Measurements from ENCODE around the gene ALKBH1.

The ALKBH1 gene

DNA sequence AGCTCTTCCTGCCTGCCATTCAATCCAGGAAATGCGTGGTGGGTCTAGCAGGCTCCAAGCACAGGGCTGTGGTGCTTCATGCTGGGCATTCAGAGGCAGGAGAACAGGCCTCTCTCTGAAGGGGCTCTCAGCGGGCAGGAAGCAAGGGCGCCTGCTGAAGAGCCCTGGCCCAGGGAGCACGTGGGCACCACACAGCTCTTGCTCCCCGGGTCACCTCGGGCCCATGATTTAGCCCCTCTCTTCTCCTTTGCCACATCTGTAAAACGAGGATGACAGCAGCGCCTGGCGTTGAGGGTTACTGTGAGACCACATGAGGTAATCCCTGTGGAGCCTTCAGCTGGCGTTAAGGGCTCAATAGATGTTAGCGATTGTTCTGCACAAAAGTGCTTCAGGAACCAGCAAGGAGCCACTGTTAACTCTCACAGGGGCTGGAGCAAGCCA lies 53.8 kb downstream of the ALKBH1 start:
- Histone ChIP-seq H3K27ac (no peak overlapping the region), H3K27me3 (ENCODE audit: insufficient read depth, low read depth, severe bottlenecking) (no peaks in the 10 kb centered on the region), H3K36me3 (no peaks in the 10 kb centered on the region), H3K9me3 (ENCODE audit: severe bottlenecking) (no peaks in the 10 kb centered on the region), H3K4me3 (ENCODE audit: low read depth, low read length) (no peak overlapping the region)
- no peak for DNase-seq
- TF ChIP-seq, protein P1, sequence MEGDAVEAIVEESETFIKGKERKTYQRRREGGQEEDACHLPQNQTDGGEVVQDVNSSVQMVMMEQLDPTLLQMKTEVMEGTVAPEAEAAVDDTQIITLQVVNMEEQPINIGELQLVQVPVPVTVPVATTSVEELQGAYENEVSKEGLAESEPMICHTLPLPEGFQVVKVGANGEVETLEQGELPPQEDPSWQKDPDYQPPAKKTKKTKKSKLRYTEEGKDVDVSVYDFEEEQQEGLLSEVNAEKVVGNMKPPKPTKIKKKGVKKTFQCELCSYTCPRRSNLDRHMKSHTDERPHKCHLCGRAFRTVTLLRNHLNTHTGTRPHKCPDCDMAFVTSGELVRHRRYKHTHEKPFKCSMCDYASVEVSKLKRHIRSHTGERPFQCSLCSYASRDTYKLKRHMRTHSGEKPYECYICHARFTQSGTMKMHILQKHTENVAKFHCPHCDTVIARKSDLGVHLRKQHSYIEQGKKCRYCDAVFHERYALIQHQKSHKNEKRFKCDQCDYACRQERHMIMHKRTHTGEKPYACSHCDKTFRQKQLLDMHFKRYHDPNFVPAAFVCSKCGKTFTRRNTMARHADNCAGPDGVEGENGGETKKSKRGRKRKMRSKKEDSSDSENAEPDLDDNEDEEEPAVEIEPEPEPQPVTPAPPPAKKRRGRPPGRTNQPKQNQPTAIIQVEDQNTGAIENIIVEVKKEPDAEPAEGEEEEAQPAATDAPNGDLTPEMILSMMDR (IDR thresholded peaks at IDR 0.05; ENCODE audit: low read depth, low read length), result no peak

DNA sequence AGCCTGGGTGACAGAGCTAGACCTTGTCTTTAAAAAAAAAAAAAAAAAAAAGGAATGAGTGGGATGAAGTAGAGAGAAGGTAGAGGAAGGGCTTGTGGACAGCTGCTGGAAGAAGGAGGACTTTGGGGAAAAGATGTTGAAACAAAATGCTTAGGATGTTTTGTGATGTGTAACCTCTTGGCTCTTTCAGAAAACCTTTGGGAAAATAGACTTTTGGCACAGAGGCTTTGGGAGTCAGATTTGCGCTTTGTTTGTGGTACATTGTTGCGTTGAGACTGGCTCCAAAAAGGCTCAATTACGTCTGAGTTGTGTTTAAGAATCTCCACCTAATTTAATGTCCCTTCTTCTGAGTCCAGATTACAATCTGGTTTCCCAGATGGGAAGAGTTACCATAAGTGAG lies 58.5 kb downstream of the ALKBH1 start:
- Histone ChIP-seq H3K27me3 (ENCODE audit: insufficient read depth, low read depth, severe bottlenecking) (no peaks in the 10 kb centered on the region), H3K36me3 (no peaks in the 10 kb centered on the region), H3K9me3 (ENCODE audit: severe bottlenecking) (no peaks in the 10 kb centered on the region), H3K4me3 (ENCODE audit: low read depth, low read length) (no peak overlapping the region), H3K27ac (no peak overlapping the region)
- DNase-seq, result no peak
- TF ChIP-seq, protein P1 (IDR thresholded peaks at IDR 0.05; ENCODE audit: low read depth, low read length), result no peak

DNA sequence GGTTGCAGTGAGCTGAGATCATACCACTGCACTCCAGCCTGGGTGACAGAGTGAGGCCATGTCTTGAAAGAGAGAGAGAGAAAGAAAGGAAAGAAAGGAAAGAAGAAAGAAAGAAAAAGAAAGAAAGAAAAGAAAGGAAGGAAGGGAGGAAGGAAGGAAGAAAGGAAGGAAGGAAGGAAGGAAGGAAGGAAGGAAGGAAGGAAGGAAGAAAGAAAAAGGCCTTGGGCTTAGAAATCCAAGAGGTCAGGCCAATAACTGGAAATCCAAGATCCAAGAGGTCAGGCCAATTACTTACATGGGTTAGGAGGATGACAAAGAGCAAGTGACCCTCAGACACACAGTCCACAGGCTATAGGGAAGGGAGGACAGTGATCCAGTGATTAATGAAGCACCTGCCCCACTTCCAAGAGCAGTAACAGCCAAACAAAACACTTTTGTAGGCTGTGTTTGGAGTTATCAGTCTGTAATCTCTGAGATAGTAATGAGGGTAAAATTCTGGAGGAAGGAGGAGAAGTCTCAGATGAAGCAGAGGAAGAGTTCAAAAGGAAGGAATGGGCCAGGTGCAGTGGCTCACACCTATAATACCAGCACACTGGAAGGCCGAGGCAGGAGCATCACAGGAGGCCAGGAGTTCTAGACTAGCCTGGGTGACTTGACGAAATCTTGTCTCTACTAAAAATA lies 59.2 kb downstream of the ALKBH1 start:
- H3K27me3 ChIP-seq (ENCODE audit: insufficient read depth, low read depth, severe bottlenecking), result no peaks in the 10 kb centered on the region
- no peak overlapping the region for H3K4me3 ChIP-seq (ENCODE audit: low read depth, low read length)
- H3K9me3 ChIP-seq (ENCODE audit: severe bottlenecking), result no peaks in the 10 kb centered on the region
- DNase-seq, result no peak
- no peak overlapping the region for H3K27ac ChIP-seq
- TF ChIP-seq, protein P1 (IDR thresholded peaks at IDR 0.05; ENCODE audit: low read depth, low read length), result no peak
- no peaks in the 10 kb centered on the region for H3K36me3 ChIP-seq

DNA sequence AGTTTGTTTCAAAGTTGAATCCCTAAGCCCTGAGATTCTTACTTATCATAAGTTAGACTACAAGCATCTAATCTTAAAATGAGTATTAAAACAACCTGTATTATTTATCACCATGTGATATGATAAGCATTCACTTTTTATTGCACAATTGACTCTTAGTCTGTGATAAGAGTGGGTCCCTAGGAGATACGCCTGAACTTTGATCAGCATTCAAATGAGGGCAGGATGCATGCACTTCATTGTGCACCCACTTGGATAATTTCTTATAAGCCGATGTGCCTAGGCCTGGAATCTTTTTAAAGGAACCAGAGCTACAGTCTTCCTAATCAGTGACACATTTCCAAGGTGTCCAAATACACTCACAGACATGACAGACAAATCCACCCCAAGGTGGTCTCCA lies 60.0 kb downstream of the ALKBH1 start:
- Histone ChIP-seq H3K27me3 (ENCODE audit: insufficient read depth, low read depth, severe bottlenecking) (no peaks in the 10 kb centered on the region), H3K9me3 (ENCODE audit: severe bottlenecking) (no peaks in the 10 kb centered on the region), H3K4me3 (ENCODE audit: low read depth, low read length) (no peak overlapping the region), H3K36me3 (no peaks in the 10 kb centered on the region), H3K27ac (no peak overlapping the region)
- TF ChIP-seq, protein P1 (IDR thresholded peaks at IDR 0.05; ENCODE audit: low read depth, low read length), result no peak
- DNase-seq, result no peak

DNA sequence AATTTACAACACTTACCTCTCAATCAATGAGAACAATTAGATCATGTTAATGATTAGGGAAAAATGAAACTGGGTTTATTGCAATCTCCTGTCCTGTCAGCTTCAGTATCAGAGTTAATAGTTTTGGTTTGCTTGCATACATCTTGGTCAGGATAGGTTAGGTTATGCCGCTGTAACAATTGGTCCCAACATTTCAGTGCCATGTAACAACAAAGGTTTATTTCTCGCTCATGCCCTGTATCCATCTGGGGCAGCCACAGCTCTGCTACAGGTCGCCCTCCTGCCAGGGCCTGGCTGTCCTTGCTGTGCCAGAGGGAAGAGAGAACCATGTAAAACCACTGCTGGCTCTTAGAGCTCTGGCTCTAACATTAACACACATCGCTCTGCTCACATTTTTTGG lies 60.9 kb downstream of the ALKBH1 start:
- H3K27ac ChIP-seq, result no peak overlapping the region
- no peak for DNase-seq
- no peak overlapping the region for H3K4me3 ChIP-seq (ENCODE audit: low read depth, low read length)
- TF ChIP-seq, protein P1 (IDR thresholded peaks at IDR 0.05; ENCODE audit: low read depth, low read length), result no peak
- no peaks in the 10 kb centered on the region for H3K27me3 ChIP-seq (ENCODE audit: insufficient read depth, low read depth, severe bottlenecking)
- no peaks in the 10 kb centered on the region for H3K9me3 ChIP-seq (ENCODE audit: severe bottlenecking)
- H3K36me3 ChIP-seq, result no peaks in the 10 kb centered on the region
